ENCODE results near the gene C2orf68.

The C2orf68 gene

DNA sequence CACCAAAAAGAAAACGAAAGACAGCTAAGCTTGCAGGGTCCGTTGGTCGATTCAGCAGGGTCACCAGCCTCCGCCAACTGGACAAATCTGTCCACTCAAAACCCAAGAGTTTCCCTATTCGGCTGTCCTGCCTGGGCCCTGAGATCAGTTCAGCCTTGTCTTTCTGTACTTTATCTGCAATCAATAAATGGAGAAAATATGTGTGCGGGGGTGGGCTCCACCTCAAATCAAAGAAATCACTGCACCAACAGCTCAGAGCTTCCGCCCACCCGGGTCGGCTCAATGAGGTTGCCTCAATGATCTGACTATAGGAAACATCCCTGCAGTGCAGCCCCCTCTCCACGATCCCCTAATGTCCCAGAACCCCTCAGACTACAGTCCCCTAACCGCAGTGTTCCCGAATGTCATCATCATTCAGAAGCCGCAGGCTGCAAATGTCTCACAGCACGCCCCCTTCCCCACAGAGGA, 51.0 kb downstream of the C2orf68 start:
- TF ChIP-seq, protein P1, sequence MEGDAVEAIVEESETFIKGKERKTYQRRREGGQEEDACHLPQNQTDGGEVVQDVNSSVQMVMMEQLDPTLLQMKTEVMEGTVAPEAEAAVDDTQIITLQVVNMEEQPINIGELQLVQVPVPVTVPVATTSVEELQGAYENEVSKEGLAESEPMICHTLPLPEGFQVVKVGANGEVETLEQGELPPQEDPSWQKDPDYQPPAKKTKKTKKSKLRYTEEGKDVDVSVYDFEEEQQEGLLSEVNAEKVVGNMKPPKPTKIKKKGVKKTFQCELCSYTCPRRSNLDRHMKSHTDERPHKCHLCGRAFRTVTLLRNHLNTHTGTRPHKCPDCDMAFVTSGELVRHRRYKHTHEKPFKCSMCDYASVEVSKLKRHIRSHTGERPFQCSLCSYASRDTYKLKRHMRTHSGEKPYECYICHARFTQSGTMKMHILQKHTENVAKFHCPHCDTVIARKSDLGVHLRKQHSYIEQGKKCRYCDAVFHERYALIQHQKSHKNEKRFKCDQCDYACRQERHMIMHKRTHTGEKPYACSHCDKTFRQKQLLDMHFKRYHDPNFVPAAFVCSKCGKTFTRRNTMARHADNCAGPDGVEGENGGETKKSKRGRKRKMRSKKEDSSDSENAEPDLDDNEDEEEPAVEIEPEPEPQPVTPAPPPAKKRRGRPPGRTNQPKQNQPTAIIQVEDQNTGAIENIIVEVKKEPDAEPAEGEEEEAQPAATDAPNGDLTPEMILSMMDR (IDR thresholded peaks at IDR 0.05): no peak

DNA sequence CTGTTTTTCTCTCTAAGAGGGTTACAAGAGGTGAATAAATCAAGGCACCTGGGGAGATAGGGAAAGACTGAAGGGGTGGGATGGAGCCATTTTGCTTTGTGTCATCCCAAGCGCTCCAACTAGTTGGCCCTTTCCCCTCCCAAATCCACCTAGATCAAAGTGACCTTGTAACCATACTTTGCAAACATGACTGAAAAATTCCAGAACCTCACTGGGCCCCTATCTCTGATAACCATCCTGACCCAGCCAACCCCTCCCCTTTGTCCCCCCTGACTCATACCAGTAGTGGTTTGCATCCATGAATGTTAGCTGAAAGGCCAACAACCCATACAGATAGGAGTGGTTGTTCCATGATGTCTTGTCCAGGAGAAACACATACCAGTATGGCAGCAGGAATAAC, 53.7 kb downstream of the C2orf68 start:
- TF ChIP-seq, protein P1 (IDR thresholded peaks at IDR 0.05): no peak

DNA sequence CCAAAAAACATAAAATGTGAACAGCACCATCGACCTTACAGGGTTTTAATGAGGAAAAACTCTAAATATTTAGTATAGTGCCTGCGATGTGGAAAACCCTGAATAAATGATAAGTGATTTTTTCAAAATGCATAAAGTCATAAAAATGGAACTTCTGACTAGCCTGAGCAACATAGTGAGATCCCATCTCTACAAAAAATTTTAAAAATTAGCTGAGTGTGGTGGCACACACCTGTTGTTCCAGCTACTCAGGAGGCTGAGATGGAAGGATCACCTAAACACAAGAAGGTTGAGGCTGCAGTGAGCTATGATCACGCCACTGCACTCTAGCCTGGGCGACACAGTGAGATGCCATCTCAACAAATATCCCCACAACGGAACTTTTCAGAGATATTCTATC, 54.7 kb downstream of the C2orf68 start:
- TF ChIP-seq, protein P1 (IDR thresholded peaks at IDR 0.05): no peak

All from LNCAP (cell line).